ENCODE measurements around the gene RPE65.
A peak's percentile ranks its signal among the peaks of the same experiment; 100 is the strongest.
"Not testable (repeated sequence)": the region's sequence is repeated elsewhere in the genome, so short reads cannot be mapped to it uniquely, and the experiment has no call there.

The RPE65 gene

DNA sequence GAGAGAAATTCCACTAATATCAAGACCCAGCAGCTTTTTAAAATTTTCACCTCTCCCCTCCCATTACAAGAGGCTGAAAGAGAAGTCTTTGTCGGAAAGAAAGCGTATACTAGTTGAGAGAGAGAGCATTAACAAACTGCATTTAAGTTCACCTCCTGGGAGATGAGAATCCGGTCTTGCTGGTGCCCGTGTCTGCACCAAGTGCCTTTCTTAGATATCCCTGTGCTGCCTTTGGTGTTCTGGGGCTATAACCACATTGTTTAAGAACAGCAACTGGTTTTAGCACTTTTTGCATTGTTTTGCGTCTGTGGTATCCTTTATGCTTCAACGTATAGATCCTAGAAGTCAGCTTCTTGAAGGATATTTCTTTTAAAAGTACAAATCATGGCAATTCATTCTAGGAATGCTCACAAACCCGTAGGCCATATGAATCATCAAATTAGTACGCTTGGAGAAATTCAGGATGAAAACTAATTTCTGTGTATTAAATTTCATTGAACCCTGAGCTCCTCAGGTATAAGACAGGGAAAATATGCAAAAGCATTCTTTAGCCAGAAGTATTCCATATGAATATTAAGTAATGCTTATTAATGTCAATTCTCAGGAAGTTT, 3.4 kb upstream of the RPE65 start:
- no peak for DNase-seq (ENCODE audit: low read depth in 2 of 2)

DNA sequence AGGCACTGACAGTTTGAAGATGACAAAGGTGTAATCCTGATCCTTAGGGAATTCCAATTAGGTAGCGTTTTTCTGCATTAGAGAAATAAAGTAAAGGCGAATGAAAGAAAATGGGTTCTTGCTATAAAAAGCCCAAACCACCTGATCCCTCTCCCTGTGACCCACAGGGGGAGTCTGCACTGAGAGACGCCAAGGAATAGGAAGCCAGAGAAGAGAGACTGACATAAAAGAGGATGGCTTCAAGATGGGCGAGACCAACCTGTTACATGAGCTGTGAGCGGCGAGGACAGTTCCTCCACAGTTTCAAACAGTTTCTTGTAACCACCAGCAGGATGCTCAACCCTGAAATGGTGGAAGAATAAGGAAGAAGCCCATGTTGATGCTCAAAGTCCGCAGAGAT, 1.4 kb downstream of the RPE65 start:
- no peak for DNase-seq (ENCODE audit: low read depth in 2 of 2)

DNA sequence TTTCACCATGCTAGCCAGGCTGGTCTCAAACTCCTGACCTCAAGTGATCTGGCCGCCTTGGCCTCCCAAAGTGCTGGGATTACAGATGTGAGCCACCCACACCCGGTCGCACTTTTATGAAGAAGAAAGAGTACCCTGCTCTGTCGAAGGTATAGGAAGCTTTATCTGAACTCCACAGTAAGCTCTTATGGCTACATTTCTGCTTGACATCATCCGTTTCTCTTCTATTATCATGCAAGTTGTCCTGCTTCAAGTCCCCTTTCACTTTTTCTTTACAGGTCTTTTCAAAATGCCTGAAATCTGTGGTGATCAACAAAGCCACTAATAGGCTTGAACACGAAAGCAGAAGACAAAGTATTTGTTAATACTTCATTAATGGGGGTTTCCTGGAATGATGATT, 4.0 kb downstream of the RPE65 start:
- no peak for DNase-seq (ENCODE audit: low read depth in 2 of 2)

DNA sequence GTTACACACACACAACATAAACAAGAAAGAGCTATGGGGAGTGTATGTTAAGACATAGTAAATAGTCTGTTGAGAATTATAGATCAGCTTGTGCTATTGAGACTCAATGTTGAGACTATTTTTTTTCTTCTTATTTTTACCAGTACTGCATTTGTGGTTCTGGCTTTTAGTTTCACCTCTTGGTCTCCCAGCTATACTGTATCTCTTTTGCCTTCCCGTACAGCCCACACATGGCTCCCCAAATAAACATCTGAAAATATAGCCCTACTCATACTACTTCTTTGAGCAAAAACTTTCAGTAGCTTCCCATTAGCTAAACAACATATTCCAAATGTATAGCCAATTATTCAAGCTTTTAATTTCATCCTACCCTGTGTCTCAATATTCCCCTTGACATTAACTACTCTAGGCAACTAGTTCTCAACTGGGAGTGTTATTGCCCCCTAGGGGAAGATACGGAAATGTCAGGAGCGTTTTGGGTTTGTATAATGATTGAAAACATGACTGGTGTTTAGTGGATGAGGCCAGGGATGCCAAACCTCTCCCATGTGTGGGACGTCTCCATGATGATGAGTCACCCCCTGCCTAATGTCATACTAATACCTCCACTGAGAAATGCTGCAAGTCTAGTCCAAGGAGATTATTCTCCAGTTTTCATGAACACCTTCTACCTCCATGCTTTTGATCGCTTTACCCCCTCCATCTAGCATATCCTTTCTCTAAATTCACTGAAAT, 6.8 kb downstream of the RPE65 start:
- DNase-seq (ENCODE audit: low read depth in 2 of 2) = peak; percentile 35 to 36

DNA sequence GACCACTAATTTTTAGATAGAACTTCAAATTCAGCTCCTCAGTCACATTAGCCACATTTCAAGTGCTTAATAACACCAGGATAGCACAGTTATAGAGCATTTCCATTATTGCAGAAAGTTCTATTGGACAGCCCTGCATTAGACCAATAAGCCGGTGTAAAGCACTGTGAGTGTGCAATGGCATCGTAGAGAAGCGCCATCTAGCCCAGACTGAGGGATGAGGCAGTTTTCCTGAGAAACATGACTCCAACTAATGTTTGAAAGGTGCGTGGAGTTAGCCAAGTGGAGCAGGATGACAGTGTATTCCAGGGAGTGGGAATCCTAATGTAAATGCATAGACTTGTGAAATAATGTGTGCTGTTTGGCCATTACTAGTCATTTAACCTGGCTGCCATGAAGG, 7.7 kb downstream of the RPE65 start:
- no peak for DNase-seq (ENCODE audit: low read depth in 2 of 2)

DNA sequence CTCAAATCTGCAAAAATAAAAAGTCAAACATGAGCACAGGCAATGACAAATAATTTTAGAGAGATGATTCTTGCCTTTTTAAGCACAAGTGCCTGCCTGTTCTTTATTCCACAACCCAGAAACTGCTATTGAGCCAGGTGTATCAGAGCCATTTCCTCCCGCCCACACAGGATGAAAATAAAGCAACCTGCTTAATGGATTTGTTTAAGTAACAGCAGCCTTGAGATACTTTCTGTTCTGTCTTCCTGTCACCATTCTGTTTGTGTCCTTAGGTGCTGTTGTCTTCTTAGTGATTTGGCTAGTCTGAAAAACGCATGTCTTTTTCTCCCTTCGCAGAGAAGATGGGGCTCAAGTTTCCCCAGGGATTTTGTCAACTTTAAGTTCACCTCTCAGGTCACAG, 11.4 kb downstream of the RPE65 start:
- no peak for DNase-seq (ENCODE audit: low read depth in 2 of 2)

DNA sequence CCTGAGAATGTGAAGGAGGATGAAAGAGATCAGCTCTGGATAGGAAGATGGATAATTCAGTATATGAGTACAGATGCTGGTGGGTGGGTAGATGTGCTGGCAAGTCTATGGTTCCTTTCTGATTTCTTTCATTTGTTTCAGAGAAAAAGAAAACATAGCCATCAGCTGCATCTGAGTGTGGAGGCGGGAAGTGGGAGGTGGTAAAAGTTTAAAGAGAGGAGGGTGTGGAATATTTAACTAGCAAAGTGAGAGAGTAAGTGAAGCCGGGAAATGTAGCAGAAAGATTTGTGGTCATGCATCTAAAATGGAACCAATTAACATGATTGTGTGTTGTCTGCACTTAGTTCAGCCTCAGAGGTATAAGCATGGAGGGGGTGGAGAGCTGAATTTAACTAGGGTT, 16.4 kb downstream of the RPE65 start:
- no peak for DNase-seq (ENCODE audit: low read depth in 2 of 2)

DNA sequence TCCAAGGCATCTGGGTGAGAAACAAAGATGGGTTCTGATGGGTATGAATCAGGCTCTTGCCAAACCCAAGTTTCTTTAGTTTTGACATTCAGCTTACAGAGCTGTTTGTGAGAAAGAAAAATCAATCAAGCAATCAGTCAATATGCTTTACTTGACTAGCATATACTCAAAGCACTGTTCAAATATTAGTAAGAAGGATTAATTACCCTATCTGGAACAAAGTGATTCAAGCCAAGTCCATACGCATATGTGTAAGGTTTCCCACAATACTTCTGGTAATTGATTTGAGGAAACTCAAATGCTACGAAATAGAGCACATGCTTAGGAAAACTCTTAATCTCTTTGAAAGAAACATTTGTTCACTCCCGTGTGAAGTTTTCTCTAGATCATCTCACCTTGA, 18.7 kb downstream of the RPE65 start:
- DNase-seq (ENCODE audit: low read depth in 2 of 2) = no peak

DNA sequence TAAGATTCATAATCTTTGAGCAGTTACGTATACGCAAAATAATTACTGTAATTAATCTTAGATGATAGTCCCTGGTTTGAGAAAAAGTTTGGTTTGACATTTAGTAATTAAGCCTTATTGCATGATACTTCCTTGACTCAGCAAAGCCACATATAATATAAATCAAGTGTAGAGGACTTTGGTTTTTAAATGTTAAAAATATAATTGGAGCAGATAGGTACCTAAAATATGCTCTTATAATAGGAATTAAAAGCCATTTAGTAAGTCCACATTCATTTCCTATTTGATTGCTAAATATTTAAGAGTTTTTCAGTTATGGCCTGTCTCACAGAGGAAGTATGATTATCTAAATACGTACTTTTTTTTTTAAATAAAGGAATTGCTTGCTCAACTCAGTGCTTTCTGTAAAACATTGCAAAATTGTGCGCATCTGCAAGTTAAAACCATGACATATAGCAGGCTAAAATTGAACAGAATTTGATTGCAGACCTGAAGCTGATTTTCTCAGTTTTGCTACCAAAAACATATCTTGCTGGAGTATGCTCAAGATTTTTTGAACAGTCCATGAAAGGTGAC, 20.4 kb downstream of the RPE65 start:
- DNase-seq (ENCODE audit: low read depth in 2 of 2) = no peak

DNA sequence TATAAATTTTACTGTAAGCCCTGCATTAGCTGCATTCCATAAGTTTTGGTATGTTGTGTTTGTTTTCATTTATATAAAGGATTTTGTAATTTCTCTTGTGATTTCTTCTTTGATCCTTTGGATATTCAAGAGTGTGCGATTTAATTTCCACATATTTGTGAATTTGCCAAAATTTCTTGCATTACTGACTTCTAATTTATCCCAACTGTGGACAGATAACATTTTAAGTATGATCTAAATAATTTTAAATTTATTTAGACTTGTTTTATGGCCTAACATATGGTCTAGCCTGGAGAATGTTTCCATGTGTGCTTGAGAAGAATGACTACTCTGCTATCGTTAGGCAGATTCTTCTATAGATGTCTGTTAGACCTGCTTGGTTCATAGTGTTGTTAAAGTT, 23.2 kb downstream of the RPE65 start:
- peak; percentile 37 to 42 for DNase-seq (ENCODE audit: low read depth in 2 of 2)

DNA sequence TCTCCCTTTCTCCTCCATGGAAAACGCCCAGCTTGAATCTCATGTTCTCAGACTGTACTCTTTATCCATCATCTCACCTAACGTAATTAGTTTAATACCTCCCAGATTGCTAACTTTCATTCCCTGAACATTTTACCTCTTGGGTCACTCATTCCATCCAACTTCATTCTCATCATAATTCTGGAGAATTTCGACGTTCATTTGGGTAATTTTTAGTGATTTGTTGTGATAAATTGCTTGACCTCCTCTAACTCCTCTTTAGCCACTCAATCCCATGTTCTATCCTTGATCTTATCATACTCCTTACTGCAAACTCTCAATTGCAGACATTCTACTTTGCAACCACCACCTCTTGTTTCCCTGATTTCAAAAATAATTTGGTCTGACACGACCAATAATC, 28.4 kb downstream of the RPE65 start:
- DNase-seq (ENCODE audit: low read depth in 2 of 2) = no peak

DNA sequence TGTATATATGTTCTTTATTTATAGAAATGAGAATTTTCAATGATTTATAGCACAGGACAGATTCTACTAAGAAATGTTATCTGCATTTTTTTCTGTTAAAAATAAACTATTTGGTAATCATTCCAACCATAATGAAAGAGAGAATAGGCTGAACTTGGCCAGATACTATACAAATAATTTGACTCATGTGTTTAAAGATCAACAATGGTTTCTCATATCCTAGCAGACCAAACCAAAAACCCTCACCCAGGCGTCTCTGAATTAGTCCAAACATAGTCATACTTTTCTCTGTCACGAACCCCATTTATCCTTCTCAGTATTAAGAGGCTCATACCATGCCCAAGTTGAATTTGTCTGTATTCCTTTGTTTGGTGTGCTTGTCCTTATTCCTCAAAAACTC, 40.3 kb downstream of the RPE65 start:
- no peak for DNase-seq (ENCODE audit: low read depth in 2 of 2)

DNA sequence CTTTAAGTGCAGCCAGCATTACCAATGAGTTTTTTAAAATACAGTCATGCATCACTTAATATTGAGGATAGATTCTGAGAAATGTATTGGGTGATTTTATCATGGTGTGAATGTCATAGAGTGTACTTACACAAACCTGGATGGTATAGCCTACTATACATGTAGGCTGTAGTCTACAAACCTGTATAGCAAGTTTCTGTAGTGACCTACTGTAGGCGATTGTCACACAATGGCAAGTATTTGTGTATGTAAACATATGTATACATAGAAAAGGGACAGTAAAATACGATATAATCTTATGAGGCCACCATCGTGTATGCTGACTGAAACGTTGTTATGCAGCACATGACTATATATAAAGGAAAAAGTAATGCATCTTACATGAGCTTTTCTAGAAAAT, 48.2 kb downstream of the RPE65 start:
- DNase-seq (ENCODE audit: low read depth in 2 of 2) = no peak

DNA sequence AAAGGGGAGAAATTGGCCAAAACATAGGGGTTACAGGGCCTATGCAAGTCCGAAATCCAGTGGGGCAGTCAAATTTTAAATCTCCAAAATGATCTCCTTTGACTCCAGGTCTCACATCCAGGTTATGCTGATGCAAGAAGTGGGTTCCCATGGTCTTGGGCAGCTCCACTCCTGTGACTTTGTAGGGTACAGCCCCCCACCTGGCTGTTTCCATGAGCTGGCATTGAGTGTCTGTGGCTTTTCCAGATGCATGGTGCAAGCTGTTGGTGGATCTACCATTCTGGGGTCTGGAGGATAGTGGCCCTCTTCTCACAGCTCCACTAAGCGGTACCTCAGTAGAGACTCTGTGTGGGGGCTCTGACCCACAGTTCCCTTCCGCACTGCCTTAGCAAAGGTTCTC, 54.2 kb downstream of the RPE65 start:
- not testable (repeated sequence) for DNase-seq (ENCODE audit: low read depth in 2 of 2)

DNA sequence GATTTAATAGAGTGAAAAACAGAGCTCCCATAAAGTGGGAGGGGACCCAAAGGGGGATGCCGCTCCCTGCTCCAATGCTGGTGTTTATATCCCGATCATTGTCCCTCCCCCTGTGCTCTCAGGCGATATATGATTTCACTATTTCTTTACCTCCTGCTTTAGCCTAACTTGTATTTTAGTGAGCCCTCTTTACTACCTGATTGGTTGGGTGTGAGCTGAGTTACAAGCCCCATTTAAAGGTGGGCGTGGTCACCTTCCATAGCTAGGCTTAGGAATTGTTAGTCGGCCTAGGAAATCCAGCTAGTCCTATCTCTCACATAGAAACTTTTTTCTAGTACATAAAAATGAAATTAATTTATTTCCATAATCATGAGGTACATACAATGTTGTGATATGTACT, 57.3 kb downstream of the RPE65 start:
- not testable (repeated sequence) for DNase-seq (ENCODE audit: low read depth in 2 of 2)

DNA sequence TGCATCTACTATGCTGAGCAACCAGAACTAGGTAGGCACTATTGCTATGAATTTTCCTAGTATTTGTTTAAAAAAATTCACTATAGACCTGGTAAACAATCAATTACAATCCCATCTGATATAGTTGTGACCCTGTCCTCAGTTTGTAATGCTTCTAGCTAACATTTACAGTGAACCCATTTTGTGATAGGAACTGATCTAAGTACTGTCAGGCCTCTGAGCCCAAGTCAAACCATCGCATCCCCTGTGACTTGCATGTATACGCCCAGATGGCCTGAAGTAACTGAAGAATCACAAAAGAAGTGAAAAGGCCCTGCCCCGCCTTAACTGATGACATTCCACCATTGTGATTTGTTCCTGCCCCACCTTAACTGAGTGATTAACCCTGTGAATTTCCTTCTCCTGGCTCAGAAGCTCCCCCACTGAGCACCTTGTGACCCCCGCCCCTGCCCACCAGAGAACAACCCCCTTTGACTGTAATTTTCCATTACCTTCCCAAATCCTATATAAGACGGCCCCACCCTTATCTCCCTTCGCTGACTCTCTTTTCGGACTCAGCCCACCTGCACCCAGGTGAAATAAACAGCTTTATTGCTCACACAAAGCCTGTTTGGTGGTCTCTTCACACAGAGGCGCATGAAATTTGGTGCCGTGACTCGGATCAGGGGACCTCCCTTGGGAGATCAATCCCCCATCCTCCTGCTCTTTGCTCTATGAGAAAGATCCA, 63.8 kb downstream of the RPE65 start:
- not testable (repeated sequence) for DNase-seq (ENCODE audit: low read depth in 2 of 2)

DNA sequence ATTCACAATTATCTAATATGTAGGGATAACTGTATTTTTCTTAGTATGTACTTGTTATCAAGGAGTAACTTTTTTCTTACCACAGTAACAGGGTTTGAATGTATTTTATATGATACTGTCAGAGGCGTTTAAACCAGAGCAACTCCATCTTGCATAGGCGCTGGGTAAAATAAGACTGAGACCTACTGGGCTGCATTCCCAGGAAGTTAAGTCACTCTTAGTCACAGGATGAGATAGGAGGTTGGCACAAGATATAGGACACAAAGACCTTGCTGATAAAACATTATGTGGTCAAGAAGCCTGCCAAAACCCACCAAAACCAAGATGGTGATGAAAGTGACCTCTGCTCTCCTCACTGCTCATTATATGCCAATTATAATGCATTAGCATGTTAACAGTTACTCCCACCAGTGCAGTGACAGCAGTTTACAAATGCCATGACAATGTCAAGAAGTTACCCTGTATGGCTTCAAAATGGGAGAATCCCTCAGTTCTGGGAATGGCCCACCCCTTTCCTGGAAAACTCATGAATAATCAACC, 64.8 kb downstream of the RPE65 start:
- peak; percentile 38 to 42 for DNase-seq (ENCODE audit: low read depth in 2 of 2)

DNA sequence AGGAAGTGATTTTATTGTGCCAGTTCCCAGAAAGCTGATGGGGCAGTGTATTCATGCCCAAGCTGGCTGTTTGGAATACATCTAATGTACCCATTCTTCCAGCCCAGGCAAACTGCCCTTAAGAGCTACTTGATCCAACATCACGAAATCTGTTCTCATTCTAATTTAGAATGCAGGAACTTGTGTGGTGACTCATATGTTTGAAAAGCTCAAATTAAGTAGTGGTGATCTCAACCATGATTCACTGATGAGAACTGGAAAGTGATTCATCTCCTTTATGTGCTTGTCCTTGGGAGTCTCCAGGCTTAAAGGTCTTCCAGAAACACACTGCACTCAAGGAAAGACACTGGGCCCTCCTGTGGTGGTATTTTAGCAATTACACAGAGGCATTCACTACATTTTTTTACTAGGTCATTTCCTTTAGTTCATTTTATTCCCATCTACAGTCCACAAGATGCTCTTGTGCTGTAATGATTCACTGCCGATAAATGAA, 65.4 kb downstream of the RPE65 start:
- DNase-seq (ENCODE audit: low read depth in 2 of 2) = peak; percentile 97 to 98

DNA sequence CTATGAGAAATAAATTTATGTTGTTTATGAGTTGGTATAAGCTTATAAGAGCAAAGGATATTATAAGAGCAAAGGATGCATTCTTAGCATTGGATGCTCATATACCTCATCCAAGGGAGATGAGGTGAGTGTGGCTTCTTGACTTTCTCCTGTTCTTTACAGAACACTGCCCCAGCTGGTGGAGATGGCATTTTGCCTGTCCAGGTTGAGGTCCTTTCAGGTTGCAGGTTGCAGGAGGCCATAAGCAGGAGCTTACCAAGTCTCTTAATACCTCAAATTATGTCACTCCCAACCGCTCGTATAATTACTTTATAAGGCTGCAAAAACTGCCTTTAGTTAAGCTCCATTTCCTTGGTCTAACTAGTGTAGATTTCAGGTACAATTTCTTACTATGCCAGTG, 66.7 kb downstream of the RPE65 start:
- no peak for DNase-seq (ENCODE audit: low read depth in 2 of 2)

DNA sequence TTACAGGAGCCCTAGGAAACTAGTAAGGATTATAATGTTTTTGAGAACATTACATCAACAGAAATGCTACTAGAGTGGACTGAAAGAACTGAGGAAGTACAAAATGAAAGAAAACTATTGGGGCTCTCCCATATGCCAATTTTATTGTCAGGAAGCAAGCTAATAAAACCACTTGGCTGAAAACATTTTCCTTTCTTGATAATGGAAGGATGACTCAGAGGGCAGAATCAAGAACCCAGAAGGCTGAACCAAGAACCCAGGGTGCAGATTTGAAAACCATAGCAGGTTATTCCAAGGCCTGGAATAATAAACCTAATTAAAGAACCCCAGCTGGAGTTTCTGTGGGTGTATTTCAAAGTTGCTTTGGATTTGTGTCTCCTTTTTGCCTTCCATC, 70.7 kb downstream of the RPE65 start:
- DNase-seq (ENCODE audit: low read depth in 2 of 2) = no peak

All from fibroblast of skin of left biceps (primary cell).